PFSK-1 (cell line): ENCODE results near the gene RSPH1.

ENCODE experiments used
- REST ChIP-seq, 2 experiments: IDR thresholded peaks; 2 replicates each; pipeline versions ENCODE4 v1.6.1 to v1.8.0; 2011 to 2012; ENCODE audit warnings: low read depth in 2 of 2, low read length in 2 of 2, control low read depth in 1 of 2, inconsistent platforms in 1 of 2, mild to moderate bottlenecking in 1 of 2, moderate library complexity in 1 of 2; ENCODE audit not compliant: insufficient read depth in 1 of 2
- SIN3A ChIP-seq: IDR thresholded peaks from 2 replicates; pipeline ENCODE4 v1.6.1; 2012; ENCODE audit warnings: mild to moderate bottlenecking, low read length, moderate library complexity, borderline replicate concordance; ENCODE audit not compliant: insufficient read depth
- TAF1 ChIP-seq: IDR thresholded peaks from 2 replicates; pipeline ENCODE4 v1.6.1; 2012; ENCODE audit warnings: low read length, control low read depth, borderline replicate concordance; ENCODE audit not compliant: insufficient read depth

DNA sequence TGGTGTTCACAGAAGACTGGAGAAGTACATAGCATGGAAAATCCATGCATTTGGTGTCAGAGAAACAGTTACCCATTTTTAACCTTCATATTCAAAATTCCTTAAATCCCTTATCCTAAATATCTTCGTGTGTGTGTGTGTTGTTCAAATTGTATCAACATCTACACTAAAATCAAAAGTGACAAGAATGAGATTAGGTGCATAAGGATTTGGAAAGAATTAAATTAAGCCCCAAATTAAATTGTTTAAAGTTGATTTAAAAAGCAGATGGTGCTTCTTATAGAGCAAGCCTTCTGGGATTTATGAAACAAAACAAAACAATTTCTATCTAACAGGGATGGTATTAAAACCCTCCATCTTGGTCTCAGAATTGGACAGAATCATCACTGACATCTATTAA, 4.7 kb downstream of the RSPH1 start:
- TF ChIP-seq TAF1 (no peak), REST (IDR thresholded peaks at IDR 0.05; ENCODE audit: insufficient read depth in 1 of 2, low read depth in 2 of 2, low read length in 2 of 2) (no peak), SIN3A (no peak)
